ENCODE results near the gene C3orf20.
"Not testable (repeated sequence)": the region's sequence is repeated elsewhere in the genome, so short reads cannot be mapped to it uniquely, and the experiment has no call there.

Gene C3orf20

DNA sequence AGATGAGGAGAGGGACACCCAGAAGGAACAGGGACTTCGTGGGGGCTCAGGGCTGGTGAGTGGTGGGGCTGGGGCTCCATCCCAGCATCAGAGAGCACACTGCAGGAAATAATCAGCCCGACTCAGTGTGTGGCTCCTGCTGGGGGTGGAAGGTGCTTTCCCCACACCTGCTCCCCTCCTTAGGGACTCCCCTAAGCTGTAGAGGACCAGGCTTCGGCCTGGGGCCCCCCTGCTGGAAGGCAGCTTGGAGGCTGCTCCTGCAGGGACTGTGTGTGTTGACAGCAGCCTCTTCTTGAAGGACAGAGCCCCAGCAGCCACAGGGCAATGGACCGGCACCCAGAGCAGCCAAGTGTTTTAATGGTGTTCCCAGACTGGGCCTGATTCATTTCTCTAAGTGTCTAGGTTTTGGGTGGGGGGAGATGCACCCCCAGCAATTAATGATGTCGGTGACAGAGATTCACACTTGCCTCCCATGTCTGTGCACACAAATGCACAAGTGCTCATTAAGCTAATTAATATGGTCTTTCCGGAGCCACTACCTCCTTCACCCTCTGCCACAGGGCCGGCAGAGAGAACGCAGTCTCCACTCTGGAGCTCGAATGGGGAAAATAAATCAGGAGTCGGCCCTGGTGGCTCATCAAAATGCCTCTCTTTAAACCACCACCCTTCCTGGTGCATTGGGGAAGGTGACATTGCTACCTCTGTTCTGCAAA is 126.9 kb downstream of the C3orf20 start:
- DNase-seq = no peak

DNA sequence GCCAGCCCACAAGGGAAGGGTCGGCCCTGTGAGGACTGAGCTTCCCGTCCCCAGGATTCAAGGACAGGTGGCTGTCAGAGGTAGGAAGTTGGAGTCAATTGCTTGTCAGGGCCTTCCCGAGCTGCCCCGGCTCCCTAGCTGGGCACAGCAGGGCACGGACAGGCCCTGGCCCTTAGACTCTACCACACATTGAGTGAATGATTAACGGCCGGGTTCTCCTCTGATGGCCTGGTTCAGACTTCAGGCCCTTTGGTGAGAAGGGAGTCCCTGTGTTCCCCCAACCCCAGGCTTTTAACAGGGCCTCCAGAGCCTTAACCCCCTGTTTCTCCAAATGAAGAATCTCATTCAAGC is 127.4 kb downstream of the C3orf20 start:
- DNase-seq = no peak

- DNase-seq = no peak
Observed at GRCh38 chr3:14803101-14803980, 128.4 kb downstream of the C3orf20 start.

DNA sequence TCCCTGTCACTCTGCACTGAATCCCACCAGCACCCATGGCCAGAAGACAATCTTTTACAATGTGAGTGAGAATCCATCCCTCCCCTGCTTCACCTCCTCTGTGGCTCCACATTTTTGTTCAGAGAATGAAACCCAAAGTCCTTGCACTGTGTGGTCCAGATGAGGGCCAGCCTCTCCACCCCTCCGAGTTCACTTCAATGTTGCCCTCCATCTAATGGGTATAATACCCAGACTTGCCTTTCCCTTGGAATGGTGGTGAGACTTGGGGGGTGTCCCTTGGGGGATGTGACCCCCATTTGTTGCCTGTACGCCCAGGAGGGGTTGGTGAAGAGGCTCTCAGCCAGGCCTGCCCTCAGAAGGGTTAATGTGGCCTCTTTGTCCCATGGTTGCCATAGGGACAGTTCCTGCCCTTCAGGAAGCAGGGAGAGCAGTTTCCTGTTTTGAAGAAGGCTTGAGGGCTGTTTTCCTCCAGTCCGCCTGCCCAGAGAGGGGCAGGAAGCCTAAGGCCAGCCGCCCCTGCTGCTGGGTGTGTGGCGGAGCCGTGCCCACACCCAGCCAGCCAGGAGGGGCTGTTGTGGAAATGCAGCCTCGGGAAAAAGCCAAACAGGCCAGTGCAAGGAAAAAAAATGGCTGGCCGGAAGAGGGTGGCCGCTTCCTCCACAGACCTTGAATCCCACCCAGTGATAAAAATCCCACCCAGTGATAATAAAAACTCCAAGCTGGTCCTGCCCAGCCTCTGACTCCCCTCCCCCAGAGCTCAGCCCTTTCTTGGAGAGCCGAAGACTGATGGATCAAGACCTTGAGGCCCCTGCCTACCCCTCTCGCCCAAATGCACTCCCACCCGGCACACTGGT is 129.3 kb downstream of the C3orf20 start:
- DNase-seq = no peak

DNA sequence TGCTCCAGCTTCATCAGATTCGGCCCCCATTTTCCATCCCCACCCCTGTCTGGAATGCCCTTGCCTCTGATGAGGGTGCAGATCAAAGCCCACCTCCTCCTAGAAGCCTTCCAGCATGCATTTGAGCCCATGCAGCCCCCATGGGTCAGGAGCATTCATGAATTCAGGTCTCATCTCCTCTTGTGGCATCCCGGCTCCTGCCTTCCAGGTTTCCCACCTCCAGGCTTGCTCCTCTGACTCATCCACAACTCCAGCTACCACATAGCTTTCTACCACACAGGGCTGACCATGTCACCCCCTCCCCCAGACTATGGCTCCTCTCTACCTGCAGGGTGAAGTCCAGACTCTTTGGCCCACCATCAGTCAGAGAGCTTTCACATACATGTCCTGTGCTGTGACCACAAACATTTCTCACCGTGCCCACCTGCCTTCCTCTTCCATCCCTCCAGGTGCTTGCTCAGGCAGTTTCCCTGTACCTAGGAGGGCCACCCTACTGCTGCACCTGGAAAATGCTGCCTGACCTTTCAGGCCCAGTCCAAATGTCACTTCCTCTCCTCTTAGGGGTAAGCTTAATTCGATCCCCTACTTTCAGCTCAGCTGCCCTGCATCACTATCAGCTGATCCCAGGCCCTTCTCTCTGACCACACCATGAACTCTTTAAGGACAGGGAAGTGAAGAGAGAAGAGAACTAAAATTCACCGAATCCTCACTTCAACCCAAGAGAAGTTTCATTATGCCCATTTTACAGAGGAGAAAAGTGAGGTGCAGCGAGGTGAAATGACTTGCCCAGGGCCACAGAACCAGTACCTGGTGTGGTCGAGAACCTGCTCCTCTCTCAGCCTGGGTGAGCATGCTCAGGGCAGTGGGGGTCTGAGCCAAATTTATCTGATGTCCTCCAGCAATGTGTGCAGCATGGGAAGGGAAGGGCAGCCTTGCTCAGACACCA is 130.2 kb downstream of the C3orf20 start:
- DNase-seq = no peak

DNA sequence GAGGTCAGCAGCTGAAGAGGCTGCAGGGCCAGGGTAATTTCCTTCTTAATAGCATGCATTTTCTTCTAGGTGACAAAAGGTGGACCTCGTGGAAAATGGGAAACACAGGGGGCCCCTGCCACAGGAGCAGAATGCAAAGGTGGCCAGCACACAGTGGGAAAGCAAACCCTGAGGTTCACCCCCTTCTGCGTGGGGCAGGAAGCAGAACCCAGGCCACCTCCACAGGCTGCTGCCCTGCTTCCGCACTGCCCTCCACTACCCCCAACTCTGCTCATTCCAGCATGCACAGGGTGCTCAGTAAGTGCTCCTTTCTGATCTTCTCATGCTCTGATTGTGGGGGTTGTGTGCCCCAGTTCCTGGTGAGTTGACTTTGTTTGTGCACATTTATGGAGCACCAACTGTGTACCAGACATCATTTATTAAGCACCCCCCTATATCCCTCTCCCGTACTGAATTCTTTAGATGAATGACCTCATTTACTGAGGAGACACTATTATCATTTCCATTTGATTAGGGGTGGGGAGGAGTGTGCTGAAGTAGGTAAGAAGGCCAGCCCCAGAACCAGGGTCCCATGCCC is 131.1 kb downstream of the C3orf20 start:
- DNase-seq = no peak

DNA sequence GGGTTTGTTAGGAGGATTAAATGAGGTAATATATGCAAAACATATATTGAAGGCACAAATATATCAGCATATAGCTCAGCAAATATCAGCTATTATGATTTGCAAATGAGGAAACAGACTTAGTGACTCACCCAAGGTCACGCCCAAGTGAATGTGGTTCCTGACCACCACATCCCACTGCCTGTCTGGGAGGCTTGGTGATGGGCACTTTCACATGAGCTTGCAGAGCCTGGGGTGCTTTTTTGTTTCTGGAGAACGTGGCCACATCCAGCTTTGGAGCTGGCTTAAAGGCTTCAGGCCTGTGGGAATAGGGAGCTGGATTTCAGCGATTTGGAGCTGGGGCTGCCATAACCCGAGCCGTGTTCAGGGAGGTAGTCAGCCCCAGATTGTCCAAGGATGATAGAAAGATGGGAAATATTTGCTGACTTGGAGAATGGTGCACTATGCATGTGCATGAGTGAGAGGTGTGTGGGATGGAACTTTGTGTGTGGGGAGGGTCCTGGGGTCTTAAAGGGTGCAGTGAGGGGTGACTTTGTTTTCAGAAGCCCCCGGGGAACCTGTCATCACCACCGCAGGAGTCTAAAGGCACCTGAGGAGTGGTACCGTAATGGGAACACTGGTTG is 131.8 kb downstream of the C3orf20 start:
- DNase-seq = no peak

DNA sequence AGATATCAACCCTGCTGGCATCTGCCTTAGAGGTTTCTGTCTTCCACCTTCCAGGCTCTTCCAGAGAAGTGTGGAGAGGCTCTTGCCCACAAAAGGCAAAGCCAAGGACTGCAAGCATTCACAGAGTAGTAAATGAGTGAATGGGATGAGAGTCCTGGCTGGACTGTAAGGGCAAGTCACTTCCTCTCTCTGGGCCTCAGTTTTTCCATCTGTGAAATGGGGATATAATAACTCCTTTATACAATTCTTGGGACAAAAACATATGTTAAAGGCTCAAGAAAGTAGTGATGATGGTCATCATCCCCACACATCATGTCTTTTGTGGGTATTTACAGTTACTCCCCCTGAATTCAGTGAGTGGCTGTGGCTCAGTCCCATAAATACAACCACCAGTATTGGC is 133.1 kb downstream of the C3orf20 start:
- no peak for DNase-seq

- no peak for DNase-seq
Observed at GRCh38 chr3:14808502-14809266, 133.7 kb downstream of the C3orf20 start.

- DNase-seq = not testable (repeated sequence)
Observed at GRCh38 chr3:14809611-14810010, 134.7 kb downstream of the C3orf20 start.

GRCh38 chr3:14810070-14810791 is 135.3 kb downstream of the C3orf20 start:
- DNase-seq = no peak

GRCh38 chr3:14810801-14811661 is 136.1 kb downstream of the C3orf20 start:
- DNase-seq = no peak

DNA sequence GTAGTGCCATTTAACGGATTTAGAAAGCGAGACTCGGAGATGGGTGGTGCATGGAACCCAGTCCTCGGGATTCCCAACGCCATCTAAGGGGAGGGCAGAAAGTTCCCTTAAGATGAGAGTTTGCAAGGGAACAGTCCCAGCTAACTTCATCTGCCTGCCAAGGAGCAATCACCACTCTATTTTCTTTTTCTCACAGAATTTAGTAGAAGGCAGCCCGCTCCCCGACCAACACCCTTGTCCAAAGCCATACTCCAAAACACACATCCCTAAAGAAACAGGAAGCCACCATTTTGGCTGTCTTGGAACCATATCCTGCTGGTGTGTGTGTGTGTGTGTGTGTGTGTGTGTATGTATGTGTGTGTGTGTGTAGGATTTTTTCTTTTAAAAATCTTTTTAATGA is 136.7 kb downstream of the C3orf20 start:
- DNase-seq = no peak

- no peak for DNase-seq
Observed at GRCh38 chr3:14812196-14812790, 137.4 kb downstream of the C3orf20 start.

DNA sequence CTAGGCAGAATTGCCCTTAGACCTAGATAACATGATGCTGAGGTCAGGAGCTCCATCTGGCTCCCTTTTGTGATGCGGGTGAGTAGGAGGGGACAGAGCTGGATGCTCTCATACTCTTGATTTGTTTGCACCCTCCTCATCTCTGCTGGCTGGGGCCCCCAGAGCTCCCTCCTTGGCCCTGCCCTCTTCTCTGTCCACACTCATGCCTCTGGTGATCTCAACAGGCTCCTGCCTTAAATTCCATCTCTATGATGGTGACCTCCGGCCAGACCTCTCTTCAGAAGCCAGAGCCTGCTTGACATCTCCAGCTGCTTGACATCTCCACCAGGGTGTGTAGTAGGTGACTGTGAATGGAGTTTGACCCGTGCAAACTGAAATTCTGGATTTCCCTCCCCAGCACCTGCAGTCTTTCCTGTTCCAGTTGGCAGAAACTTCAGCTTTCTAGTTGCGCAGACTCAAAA is 139.5 kb downstream of the C3orf20 start:
- no peak for DNase-seq

DNA sequence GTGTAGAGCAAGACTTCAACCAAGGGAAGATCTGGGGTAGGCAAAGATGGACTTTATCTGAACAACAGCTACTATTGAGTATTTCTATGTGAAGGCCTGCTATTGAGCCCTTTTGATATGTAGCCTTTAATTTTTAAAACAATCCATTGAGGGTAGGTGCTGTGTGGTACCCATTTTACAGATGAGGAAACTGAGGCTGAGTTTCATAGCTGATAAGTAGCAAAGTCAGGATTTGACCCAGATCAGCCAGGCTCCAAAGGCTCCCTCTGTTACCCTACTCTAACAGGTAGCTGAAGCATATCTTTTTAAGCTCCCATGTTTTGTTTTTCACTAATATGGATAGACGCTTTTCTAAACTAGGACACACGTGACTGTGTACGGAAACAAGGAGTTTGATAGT is 141.4 kb downstream of the C3orf20 start:
- DNase-seq = no peak

GRCh38 chr3:14818804-14819500 is 144.0 kb downstream of the C3orf20 start, which contains the start of gene FGD5:
TSS of gene FGD5 (plus strand) at chr3:14818962. CDS start at chr3:14819072, 110 bp downstream.
- DNase-seq = no peak

- no peak for DNase-seq
Observed at GRCh38 chr3:14819671-14820070, 144.7 kb downstream of the C3orf20 start.
